SK-N-SH (cell line): Measurements from ENCODE around the gene ARHGAP44. TPM values are rescaled to one million over a fixed set of nuclear protein-coding genes. Genes with fewer than 3 reads are reported as not detected.

ENCODE experiments used
- CTCF ChIA-PET: fragments of 300-600, 350-600 bp; formaldehyde crosslinking; extraction: SDS; loops from one replicate; lab custom pipeline; 2021; lab: Yijun Ruan, JAX
- POLR2A ChIA-PET: fragments of 350-600 bp; sonication (Branson Sonifier 250); formaldehyde crosslinking; extraction: SDS; loops from one replicate; lab custom pipeline; 2020; ENCODE audit warnings: antibody characterized with exemption, inconsistent platforms; lab: Yijun Ruan, JAX
- DNase-seq: peaks from one replicate; pipeline ENCODE4 v3.0.0; 2012
- H2AFZ ChIP-seq: fragments of 200-600 bp; sonication (generic); 2 replicates; pipeline ENCODE4 v1.8.1; 2016; ENCODE audit warnings: antibody characterized with exemption, mild to moderate bottlenecking, low read depth
- H3F3A ChIP-seq: fragments of 200-600 bp; sonication (generic); replicated peaks from 2 replicates; pipeline ENCODE3; 2016; ENCODE audit warnings: antibody characterized with exemption, mild to moderate bottlenecking; ENCODE audit not compliant: insufficient read depth
- H3K27ac ChIP-seq, 2 experiments: fragments of 200-500 bp in 1 of 2; fragments of 200-600 bp in 1 of 2; sonication (Bioruptor generic) in 1 of 2; sonication (generic), shearing (Covaris generic) in 1 of 2; 2 replicates each; pipeline versions ENCODE4 v1.5.1 to v1.6.1; 2014 to 2016; ENCODE audit warnings: low read depth in 2 of 2, inconsistent platforms in 1 of 2, low read length in 1 of 2, mild to moderate bottlenecking in 1 of 2, mixed read lengths in 1 of 2
- H3K27me3 ChIP-seq: fragments of 200-600 bp; sonication (generic), shearing (Covaris generic); 2 replicates; pipeline ENCODE4 v1.6.1; 2016; ENCODE audit warnings: mixed run types; ENCODE audit not compliant: insufficient read depth
- H3K36me3 ChIP-seq, 2 experiments: fragments of 200-500 bp in 1 of 2; fragments of 200-600 bp in 1 of 2; sonication (Bioruptor generic) in 1 of 2; sonication (generic) in 1 of 2; replicated peaks in 1 of 2; 2 replicates each; pipeline versions ENCODE3 to v1.5.1; 2014 to 2016; ENCODE audit warnings: low read length in 1 of 2, mild to moderate bottlenecking in 1 of 2; ENCODE audit not compliant: insufficient read depth in 2 of 2, control insufficient read depth in 1 of 2
- H3K4me1 ChIP-seq, 2 experiments: fragments of 200-500 bp in 1 of 2; fragments of 200-600 bp in 1 of 2; sonication (Bioruptor generic) in 1 of 2; sonication (generic), shearing (Covaris generic) in 1 of 2; 2 replicates each; pipeline versions ENCODE4 v1.5.1 to v1.6.1; 2014 to 2016; ENCODE audit warnings: low read depth in 1 of 2, low read length in 1 of 2, mixed run types in 1 of 2; ENCODE audit not compliant: insufficient read depth in 2 of 2, control insufficient read depth in 1 of 2
- H3K4me2 ChIP-seq: fragments of 200-600 bp; sonication (generic), shearing (Covaris generic); 2 replicates; pipeline ENCODE4 v1.6.1; 2017; ENCODE audit warnings: mixed run types
- H3K4me3 ChIP-seq, 2 experiments: fragments of 200-500 bp in 1 of 2; fragments of 200-600 bp in 1 of 2; sonication (Bioruptor generic) in 1 of 2; sonication (generic), shearing (Covaris generic) in 1 of 2; 2 replicates each; pipeline versions ENCODE4 v1.5.1 to v1.8.1; 2014 to 2016; ENCODE audit warnings: low read depth in 2 of 2, inconsistent platforms in 1 of 2, low read length in 1 of 2, mild to moderate bottlenecking in 1 of 2, mixed read lengths in 1 of 2, moderate library complexity in 1 of 2
- H3K79me2 ChIP-seq: fragments of 200-600 bp; sonication (generic); 2 replicates; pipeline ENCODE4 v1.8.1; 2017; ENCODE audit warnings: mild to moderate bottlenecking; ENCODE audit not compliant: insufficient read depth
- H3K9ac ChIP-seq: fragments of 200-600 bp; sonication (generic); 2 replicates; pipeline ENCODE4 v1.6.1; 2017; ENCODE audit warnings: mixed run types
- H3K9me2 ChIP-seq: fragments of 200-600 bp; sonication (generic); 2 replicates; pipeline ENCODE4 v1.6.1; 2017; ENCODE audit warnings: mixed run types
- H3K9me3 ChIP-seq: fragments of 200-600 bp; sonication (generic); 2 replicates; pipeline ENCODE4 v1.6.1; 2017; ENCODE audit warnings: mixed run types, mild to moderate bottlenecking, moderate library complexity
- H4K20me1 ChIP-seq: fragments of 200-600 bp; sonication (generic); 2 replicates; pipeline ENCODE4 v1.6.1; 2017; ENCODE audit warnings: mild to moderate bottlenecking, mixed run types; ENCODE audit not compliant: insufficient read depth
- CTCF ChIP-seq: fragments of 200-600 bp; sonication (generic); IDR thresholded peaks from 2 replicates; pipeline ENCODE4 v1.6.1; 2017; ENCODE audit warnings: antibody characterized with exemption, mild to moderate bottlenecking, moderate library complexity
- FOSL2 ChIP-seq: IDR thresholded peaks from 2 replicates; pipeline ENCODE4 v1.4.0; 2012; ENCODE audit warnings: low read depth, mild to moderate bottlenecking, moderate library complexity, borderline replicate concordance
- FOXM1 ChIP-seq: IDR thresholded peaks from 2 replicates; pipeline ENCODE4 v1.4.0; 2012; ENCODE audit warnings: low read depth, mild to moderate bottlenecking
- MAX ChIP-seq: IDR thresholded peaks from 2 replicates; pipeline ENCODE4 v1.4.0; 2012; ENCODE audit warnings: low read depth
- MEF2A ChIP-seq: IDR thresholded peaks from 2 replicates; pipeline ENCODE4 v1.4.0; 2012; ENCODE audit warnings: low read depth, borderline replicate concordance
- MXI1 ChIP-seq: IDR thresholded peaks from 2 replicates; pipeline ENCODE4 v1.6.1; 2012; ENCODE audit warnings: mild to moderate bottlenecking, low read depth, low read length, improper control_type of control experiment
- NFIC ChIP-seq: IDR thresholded peaks from 2 replicates; pipeline ENCODE4 v1.4.0; 2012; ENCODE audit warnings: borderline replicate concordance
- NRF1 ChIP-seq: IDR thresholded peaks from 2 replicates; pipeline ENCODE4 v1.6.1; 2012; ENCODE audit warnings: low read depth, mild to moderate bottlenecking, low read length
- PBX3 ChIP-seq: IDR thresholded peaks from 2 replicates; pipeline ENCODE4; 2012
- RAD21 ChIP-seq: IDR thresholded peaks from 2 replicates; pipeline ENCODE4 v1.6.1; 2012; ENCODE audit warnings: mild to moderate bottlenecking, low read length
- SIN3A ChIP-seq: IDR thresholded peaks from 2 replicates; pipeline ENCODE4 v1.6.1; 2012; ENCODE audit warnings: low read depth, mild to moderate bottlenecking, low read length, moderate library complexity, borderline replicate concordance
- SMC3 ChIP-seq: IDR thresholded peaks from 2 replicates; pipeline ENCODE4 v1.6.1; 2012; ENCODE audit warnings: low read depth, low read length, improper control_type of control experiment
- TAF1 ChIP-seq: IDR thresholded peaks from 2 replicates; pipeline ENCODE4 v1.6.1; 2012; ENCODE audit warnings: low read depth, mild to moderate bottlenecking, low read length, moderate library complexity, borderline replicate concordance
- WGBS: methylation state at CpG from one replicate; pipeline ENCODE4 v1.1.6; 2017; ENCODE audit warnings: low lambda C conversion rate; 5-methylcytosine and 5-hydroxymethylcytosine counted together
- polyA plus RNA-seq, 3 experiments: library from polyadenylated mRNA; depleted of rRNA; stranded (reverse); fragments of >200 nt; gene quantifications; 2 replicates each; pipeline ENCODE4 v1.2.3, GENCODE V29; 2012
- TF ChIP-seq, protein P1 (sequence below): fragments of 150-350 bp; IDR thresholded peaks from 2 replicates; pipeline ENCODE4 v1.6.1; 2016; ENCODE audit warnings: mild to moderate bottlenecking, low read depth, low read length
- TF ChIP-seq, protein P2 (sequence below): IDR thresholded peaks from 2 replicates; pipeline ENCODE4 v1.4.0; 2012; ENCODE audit warnings: low read depth, borderline replicate concordance
- TF ChIP-seq, protein P3 (sequence below): IDR thresholded peaks from 2 replicates; pipeline ENCODE4 v1.6.1; 2012; ENCODE audit warnings: mild to moderate bottlenecking, low read depth, low read length, moderate library complexity

Gene ARHGAP44
- polyA plus RNA-seq, 1 of the 3 experiments (the other 2 are of a cell fraction): 0.28 TPM

DNA sequence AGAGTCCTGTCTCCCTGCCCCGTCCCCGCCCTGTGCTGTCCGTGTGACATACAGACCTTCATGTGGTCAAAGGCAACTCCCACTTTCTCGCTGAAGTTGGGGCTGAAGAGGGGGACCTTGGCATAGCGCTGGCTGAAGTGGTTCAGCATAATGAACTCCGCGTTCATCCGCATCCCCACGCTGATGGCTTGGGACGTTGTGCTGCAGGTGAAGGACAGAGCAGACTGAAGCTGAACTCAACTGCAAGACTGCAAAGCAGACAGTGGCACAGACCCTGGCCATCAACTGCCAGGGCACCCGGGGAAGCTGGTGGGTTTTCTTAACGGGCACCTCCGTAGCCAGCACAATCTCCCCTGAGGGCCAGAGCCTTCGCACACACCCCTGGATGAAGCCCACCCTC lies 204.3 kb downstream of the ARHGAP44 start (continued):
- no peak for TF ChIP-seq SMC3
- no peak for TF ChIP-seq TAF1
- no peak for TF ChIP-seq MEF2A
- TF ChIP-seq NRF1: no peak

GRCh38 chr17:12994341-12995074 lies 205.2 kb downstream of the ARHGAP44 start:
- Histone ChIP-seq H3K9me3 (no peaks in the 10 kb centered on the region), H3K9me2 (no peaks in the 10 kb centered on the region), H4K20me1 (no peaks in the 10 kb centered on the region), H3K36me3 (peaks cover 11 to 88% of the 10 kb centered on the region in 2 experiments), H3K79me2 (no peaks in the 10 kb centered on the region), H2AFZ (no peak overlapping the region), H3K27ac (no peak overlapping the region), H3K9ac (no peak overlapping the region), H3K4me2 (no peak overlapping the region), H3K4me1 (no peaks in the 10 kb centered on the region), H3K27me3 (no peaks in the 10 kb centered on the region), H3K4me3 (no peak overlapping the region), H3F3A (no peaks in the 10 kb centered on the region)
- 94% methylated on average over 17 of the region's 19 CpGs for WGBS
- ChIA-PET CTCF (interaction anchor here (0.7 to 1.0 kb wide), 3 partner anchors 9 to 10 kb away, joined by 3 read pairs; no protein-coding TSS in a partner anchor), POLR2A (no interaction called here)
- no peak for DNase-seq
- no peak for TF ChIP-seq MXI1
- TF ChIP-seq MAX: no peak
- TF ChIP-seq PBX3: no peak
- TF ChIP-seq, protein P1, sequence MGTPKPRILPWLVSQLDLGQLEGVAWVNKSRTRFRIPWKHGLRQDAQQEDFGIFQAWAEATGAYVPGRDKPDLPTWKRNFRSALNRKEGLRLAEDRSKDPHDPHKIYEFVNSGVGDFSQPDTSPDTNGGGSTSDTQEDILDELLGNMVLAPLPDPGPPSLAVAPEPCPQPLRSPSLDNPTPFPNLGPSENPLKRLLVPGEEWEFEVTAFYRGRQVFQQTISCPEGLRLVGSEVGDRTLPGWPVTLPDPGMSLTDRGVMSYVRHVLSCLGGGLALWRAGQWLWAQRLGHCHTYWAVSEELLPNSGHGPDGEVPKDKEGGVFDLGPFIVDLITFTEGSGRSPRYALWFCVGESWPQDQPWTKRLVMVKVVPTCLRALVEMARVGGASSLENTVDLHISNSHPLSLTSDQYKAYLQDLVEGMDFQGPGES: no peak
- TF ChIP-seq RAD21: no peak
- no peak for TF ChIP-seq NFIC
- no peak for TF ChIP-seq FOXM1
- TF ChIP-seq, protein P2, sequence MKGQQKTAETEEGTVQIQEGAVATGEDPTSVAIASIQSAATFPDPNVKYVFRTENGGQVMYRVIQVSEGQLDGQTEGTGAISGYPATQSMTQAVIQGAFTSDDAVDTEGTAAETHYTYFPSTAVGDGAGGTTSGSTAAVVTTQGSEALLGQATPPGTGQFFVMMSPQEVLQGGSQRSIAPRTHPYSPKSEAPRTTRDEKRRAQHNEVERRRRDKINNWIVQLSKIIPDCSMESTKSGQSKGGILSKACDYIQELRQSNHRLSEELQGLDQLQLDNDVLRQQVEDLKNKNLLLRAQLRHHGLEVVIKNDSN: no peak
- TF ChIP-seq, protein P3, sequence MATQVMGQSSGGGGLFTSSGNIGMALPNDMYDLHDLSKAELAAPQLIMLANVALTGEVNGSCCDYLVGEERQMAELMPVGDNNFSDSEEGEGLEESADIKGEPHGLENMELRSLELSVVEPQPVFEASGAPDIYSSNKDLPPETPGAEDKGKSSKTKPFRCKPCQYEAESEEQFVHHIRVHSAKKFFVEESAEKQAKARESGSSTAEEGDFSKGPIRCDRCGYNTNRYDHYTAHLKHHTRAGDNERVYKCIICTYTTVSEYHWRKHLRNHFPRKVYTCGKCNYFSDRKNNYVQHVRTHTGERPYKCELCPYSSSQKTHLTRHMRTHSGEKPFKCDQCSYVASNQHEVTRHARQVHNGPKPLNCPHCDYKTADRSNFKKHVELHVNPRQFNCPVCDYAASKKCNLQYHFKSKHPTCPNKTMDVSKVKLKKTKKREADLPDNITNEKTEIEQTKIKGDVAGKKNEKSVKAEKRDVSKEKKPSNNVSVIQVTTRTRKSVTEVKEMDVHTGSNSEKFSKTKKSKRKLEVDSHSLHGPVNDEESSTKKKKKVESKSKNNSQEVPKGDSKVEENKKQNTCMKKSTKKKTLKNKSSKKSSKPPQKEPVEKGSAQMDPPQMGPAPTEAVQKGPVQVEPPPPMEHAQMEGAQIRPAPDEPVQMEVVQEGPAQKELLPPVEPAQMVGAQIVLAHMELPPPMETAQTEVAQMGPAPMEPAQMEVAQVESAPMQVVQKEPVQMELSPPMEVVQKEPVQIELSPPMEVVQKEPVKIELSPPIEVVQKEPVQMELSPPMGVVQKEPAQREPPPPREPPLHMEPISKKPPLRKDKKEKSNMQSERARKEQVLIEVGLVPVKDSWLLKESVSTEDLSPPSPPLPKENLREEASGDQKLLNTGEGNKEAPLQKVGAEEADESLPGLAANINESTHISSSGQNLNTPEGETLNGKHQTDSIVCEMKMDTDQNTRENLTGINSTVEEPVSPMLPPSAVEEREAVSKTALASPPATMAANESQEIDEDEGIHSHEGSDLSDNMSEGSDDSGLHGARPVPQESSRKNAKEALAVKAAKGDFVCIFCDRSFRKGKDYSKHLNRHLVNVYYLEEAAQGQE: no peak
- no peak for TF ChIP-seq FOSL2
- TF ChIP-seq NRF1: no peak
- no peak for TF ChIP-seq SMC3
- no peak for TF ChIP-seq SIN3A
- TF ChIP-seq CTCF: no peak
